B cell (primary cell): ENCODE data around the gene ARMS2. TPM values are rescaled to one million over a fixed set of nuclear protein-coding genes. Genes with fewer than 3 reads are reported as not detected.

Experiments
- ATAC-seq: fragments of 200-7000 bp; cut with Tn5 transposase; one replicate; pipeline ENCODE4 v1.10.0; 2021; ENCODE audit warnings: low read depth, mild to moderate bottlenecking, moderate number of reproducible peaks, moderate library complexity
- CTCF ChIA-PET: fragments of 350-600 bp; sonication (Branson Sonifier 250); formaldehyde crosslinking; loops from one replicate; lab custom pipeline; 2021; ENCODE audit warnings: antibody characterized with exemption, inconsistent platforms; lab: Charles Lee
- POLR2A ChIA-PET: fragments of 350-600 bp; sonication (Branson Sonifier 250); formaldehyde crosslinking; loops from one replicate; lab custom pipeline; 2021; ENCODE audit warnings: antibody characterized with exemption; lab: Charles Lee
- DNase-seq: peaks from one replicate; pipeline ENCODE4 v3.0.0; 2013
- H2AFZ ChIP-seq: 2 replicates; pipeline ENCODE4 v1.6.1; 2012; ENCODE audit warnings: mild to moderate bottlenecking, low read depth, low read length; ENCODE audit not compliant: insufficient read depth, poor library complexity, severe bottlenecking
- H3K27ac ChIP-seq, 2 donors: 1 replicate in 1 of 2; 2 replicates in 1 of 2; pipeline ENCODE4 v1.5.1; 2012 to 2013; ENCODE audit warnings: low read length in 2 of 2, mild to moderate bottlenecking in 2 of 2, moderate library complexity in 1 of 2
- H3K27me3 ChIP-seq, 4 experiments: fragments of 200-600 bp in 1 of 4; sonication (generic) in 1 of 4; replicated peaks in 1 of 4; 1 replicate in 2 of 4; 2 replicates in 2 of 4; pipeline versions ENCODE4 v1.6.1 to v1.7.0; 2013 to 2016; ENCODE audit warnings: low read length in 3 of 4, mild to moderate bottlenecking in 2 of 4, mixed read lengths in 1 of 4, moderate library complexity in 1 of 4; ENCODE audit not compliant: insufficient read depth in 4 of 4, control insufficient read depth in 3 of 4; ENCODE audit errors: control extremely low read depth in 1 of 4
- H3K36me3 ChIP-seq, 2 experiments: replicated peaks in 1 of 2; 1 replicate in 1 of 2; 2 replicates in 1 of 2; pipeline versions ENCODE4 v1.6.1 to v1.7.1; 2013; ENCODE audit warnings: low read length in 1 of 2; ENCODE audit not compliant: insufficient read depth in 2 of 2, control insufficient read depth in 1 of 2; ENCODE audit errors: control extremely low read depth in 1 of 2, extremely low read depth in 1 of 2
- H3K4me1 ChIP-seq, 2 donors: fragments of 200-600 bp in 1 of 2; sonication (generic) in 1 of 2; 1 replicate in 1 of 2; 2 replicates in 1 of 2; pipeline versions ENCODE4 v1.5.1 to v1.6.1; 2013 to 2017; ENCODE audit warnings: low read length in 2 of 2; ENCODE audit not compliant: control insufficient read depth in 2 of 2, insufficient read depth in 2 of 2
- H3K4me2 ChIP-seq: replicated peaks from 2 replicates; pipeline ENCODE3; 2012; ENCODE audit warnings: mild to moderate bottlenecking, low read depth, low read length; ENCODE audit not compliant: poor library complexity, severe bottlenecking
- H3K4me3 ChIP-seq, 5 experiments: fragments of 200-600 bp in 1 of 5; sonication (generic) in 1 of 5; 1 replicate in 3 of 5; 2 replicates in 2 of 5; pipeline versions ENCODE4 v1.5.1 to v1.7.0; 2011 to 2016; ENCODE audit warnings: low read length in 4 of 5, mild to moderate bottlenecking in 4 of 5, low read depth in 2 of 5, control low read depth in 1 of 5, moderate library complexity in 1 of 5; ENCODE audit not compliant: insufficient read depth in 1 of 5; ENCODE audit errors: control extremely low read depth in 1 of 5, extremely low read depth in 1 of 5
- H3K79me2 ChIP-seq: fragments of 200-600 bp; sonication (generic); one replicate; pipeline ENCODE4 v1.6.0; 2016; ENCODE audit warnings: low read length; ENCODE audit not compliant: control insufficient read depth, insufficient read depth
- H3K9ac ChIP-seq: fragments of 200-600 bp; sonication (generic); 2 replicates; pipeline ENCODE4 v1.6.1; 2017; ENCODE audit warnings: mild to moderate bottlenecking, low read length, moderate library complexity
- H3K9me3 ChIP-seq, 3 donors: one replicate each; pipeline versions ENCODE4 v1.6.1 to v1.7.1; 2013; ENCODE audit warnings: low read length in 2 of 3; ENCODE audit not compliant: control insufficient read depth in 2 of 3, insufficient read depth in 1 of 3; ENCODE audit errors: control extremely low read depth in 1 of 3
- H4K20me1 ChIP-seq: 2 replicates; pipeline ENCODE4 v1.6.0; 2012; ENCODE audit warnings: mild to moderate bottlenecking, low read length; ENCODE audit not compliant: insufficient read depth, control insufficient read depth, poor library complexity, severe bottlenecking
- H3K27ac Mint-ChIP-seq: one replicate; pipeline ENCODE4 v1.8.0; 2021; ENCODE audit warnings: mixed read lengths
- H3K27me3 Mint-ChIP-seq: one replicate; pipeline ENCODE4 v1.8.0; 2021; ENCODE audit warnings: mixed read lengths
- H3K4me1 Mint-ChIP-seq: one replicate; pipeline ENCODE4 v1.8.0; 2021; ENCODE audit warnings: mixed read lengths
- H3K4me3 Mint-ChIP-seq: one replicate; pipeline ENCODE4 v1.8.0; 2021; ENCODE audit warnings: mixed read lengths
- H3K9me3 Mint-ChIP-seq: one replicate; pipeline ENCODE4 v1.8.0; 2022; ENCODE audit warnings: mixed read lengths; ENCODE audit not compliant: insufficient read depth
- EZH2 ChIP-seq: IDR thresholded peaks from 2 replicates; pipeline ENCODE4 v1.6.1; 2012; ENCODE audit warnings: borderline replicate concordance, low read depth, mild to moderate bottlenecking, moderate library complexity, low read length; ENCODE audit not compliant: insufficient read depth, poor library complexity, severe bottlenecking
- WGBS: methylation state at CpG from one replicate; pipeline ENCODE4 v1.1.5; 2013; ENCODE audit warnings: missing lambda C conversion rate; ENCODE audit not compliant: insufficient coverage; 5-methylcytosine and 5-hydroxymethylcytosine counted together
- intact Hi-C: fragments of 100-400 bp; cut with micrococcal nuclease; formaldehyde crosslinking; loops from one replicate; pipeline ENCODE4 v1.10.0; 2022
- polyA plus RNA-seq: library from polyadenylated mRNA; depleted of rRNA; stranded (reverse); fragments of >200 nt; gene quantifications from 2 replicates; pipeline ENCODE4 v1.2.3, GENCODE V29; 2012
- total RNA-seq, 2 donors: library from RNA; stranded (reverse); fragments of 120-200 nt in 1 of 2; gene quantifications; 1 replicate in 1 of 2; 2 replicates in 1 of 2; pipeline versions ENCODE4 v1.2.3 to v1.2.4, GENCODE V29; 2013 to 2022
- TF ChIP-seq, protein P1 (sequence below): fragments of 200-600 bp; IDR thresholded peaks from one replicate; pipeline ENCODE4 v1.8.0; 2022; ENCODE audit warnings: antibody characterized with exemption, mild to moderate bottlenecking

ARMS2 gene
- total and polyA plus RNA-seq, 2 donors (not counting 1 experiment from before 2014, with no cell fraction given): not detected

DNA sequence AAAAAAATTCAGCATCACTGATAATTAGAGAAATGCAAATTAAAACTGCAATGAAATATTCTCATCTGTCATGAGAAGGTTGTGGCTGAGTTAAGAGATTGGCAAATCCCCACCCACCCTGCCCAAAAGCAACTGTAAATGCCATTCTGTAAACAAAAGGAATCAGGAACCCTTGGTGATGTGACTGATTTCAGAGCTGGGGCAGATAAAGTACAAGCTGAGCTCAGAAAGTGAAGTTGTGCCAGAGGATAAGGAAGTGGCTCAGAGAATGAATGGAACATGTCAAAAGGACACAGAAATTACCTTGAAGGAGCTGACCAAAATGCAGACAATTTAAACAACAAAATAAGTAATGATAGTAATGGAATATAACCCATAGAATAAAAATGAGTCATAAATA is 32.7 kb upstream of the ARMS2 start:
- H3K4me1 Mint-ChIP-seq: peaks cover 64% of the 10 kb centered on the region
- POLR2A ChIA-PET: no interaction called here
- no peak overlapping the region for H3K4me3 ChIP-seq

DNA sequence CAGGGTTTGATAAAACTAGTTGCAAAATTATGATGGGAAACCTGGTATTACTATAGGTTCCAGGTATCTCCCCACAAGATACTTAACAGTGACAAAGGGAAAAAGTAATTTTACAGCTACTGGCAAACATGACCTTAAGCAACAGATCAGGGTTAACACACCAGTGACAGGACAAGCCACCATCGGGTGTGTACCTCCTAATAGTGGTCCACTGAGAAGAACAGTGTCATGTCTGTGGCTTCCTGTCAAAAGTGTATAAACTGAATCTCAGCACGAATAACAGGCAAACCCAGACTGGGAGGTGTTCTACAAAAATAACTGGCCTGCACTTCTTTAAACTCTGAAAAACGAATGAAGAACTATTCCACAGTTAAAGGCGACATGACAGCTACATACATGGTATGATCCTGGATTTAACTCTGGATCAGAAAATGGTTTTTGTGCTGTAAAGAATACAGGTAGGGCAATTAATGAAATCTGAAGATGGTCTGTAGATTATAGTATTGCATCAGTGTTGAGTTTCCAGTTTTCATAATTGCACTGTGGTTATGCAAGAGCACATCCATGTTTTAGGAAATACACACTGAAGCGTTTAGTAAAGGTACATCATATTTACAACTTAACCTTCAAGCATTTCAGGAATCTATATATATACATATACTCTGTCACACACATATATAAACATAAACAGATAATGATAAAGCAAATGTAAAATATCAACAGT is 32.0 kb upstream of the ARMS2 start:
- H3K9ac ChIP-seq: no peak overlapping the region
- no peak overlapping the region for H3K4me3 ChIP-seq
- ChIA-PET CTCF (interaction anchor here (0.6 to 1.2 kb wide), 3 partner anchors 12 to 1485 kb away, joined by 3 to 5 read pairs (median 5); no protein-coding TSS in a partner anchor), POLR2A (no interaction called here)
- no peaks in the 10 kb centered on the region for H3K27me3 ChIP-seq
- 0% methylated on average over 2 of the region's 5 CpGs for WGBS
- Mint-ChIP-seq H3K4me3 (peak overlapping the region; percentile 47), H3K27ac (peak overlapping the region; percentile 78), H3K9me3 (no peaks in the 10 kb centered on the region), H3K4me1 (peaks cover 64% of the 10 kb centered on the region), H3K27me3 (no peaks in the 10 kb centered on the region)
- intact Hi-C loops: loop anchor here (5.0 kb wide), 1 partner anchor 45 kb away; no protein-coding TSS in a partner anchor
- DNase-seq (no peak), ATAC-seq (no peak)
- peaks cover 0 to 4% (median 3%) of the 10 kb centered on the region in 3 donors for H3K9me3 ChIP-seq
- no peak for TF ChIP-seq EZH2
- TF ChIP-seq, protein P1, sequence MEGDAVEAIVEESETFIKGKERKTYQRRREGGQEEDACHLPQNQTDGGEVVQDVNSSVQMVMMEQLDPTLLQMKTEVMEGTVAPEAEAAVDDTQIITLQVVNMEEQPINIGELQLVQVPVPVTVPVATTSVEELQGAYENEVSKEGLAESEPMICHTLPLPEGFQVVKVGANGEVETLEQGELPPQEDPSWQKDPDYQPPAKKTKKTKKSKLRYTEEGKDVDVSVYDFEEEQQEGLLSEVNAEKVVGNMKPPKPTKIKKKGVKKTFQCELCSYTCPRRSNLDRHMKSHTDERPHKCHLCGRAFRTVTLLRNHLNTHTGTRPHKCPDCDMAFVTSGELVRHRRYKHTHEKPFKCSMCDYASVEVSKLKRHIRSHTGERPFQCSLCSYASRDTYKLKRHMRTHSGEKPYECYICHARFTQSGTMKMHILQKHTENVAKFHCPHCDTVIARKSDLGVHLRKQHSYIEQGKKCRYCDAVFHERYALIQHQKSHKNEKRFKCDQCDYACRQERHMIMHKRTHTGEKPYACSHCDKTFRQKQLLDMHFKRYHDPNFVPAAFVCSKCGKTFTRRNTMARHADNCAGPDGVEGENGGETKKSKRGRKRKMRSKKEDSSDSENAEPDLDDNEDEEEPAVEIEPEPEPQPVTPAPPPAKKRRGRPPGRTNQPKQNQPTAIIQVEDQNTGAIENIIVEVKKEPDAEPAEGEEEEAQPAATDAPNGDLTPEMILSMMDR: no peak
- no peaks in the 10 kb centered on the region for H3K79me2 ChIP-seq
- H3K27ac ChIP-seq: peak overlapping the region in 1 of 2 donors; percentile 75
- no peaks in the 10 kb centered on the region for H4K20me1 ChIP-seq
- H3K4me2 ChIP-seq: peak overlapping the region; percentile 41
- H2AFZ ChIP-seq: no peak overlapping the region
- no peaks in the 10 kb centered on the region for H3K36me3 ChIP-seq
- H3K4me1 ChIP-seq: peaks cover 26 to 74% of the 10 kb centered on the region in 2 donors

More for the DNA sequence above, 32.7 kb upstream of the ARMS2 start:
- TF ChIP-seq, protein P1: no peak
- TF ChIP-seq EZH2: no peak
- no peaks in the 10 kb centered on the region for H4K20me1 ChIP-seq
- Mint-ChIP-seq H3K27me3 (no peaks in the 10 kb centered on the region), H3K9me3 (no peaks in the 10 kb centered on the region), H3K4me3 (no peak overlapping the region), H3K27ac (peak overlapping the region; percentile 39)
- H3K9ac ChIP-seq: no peak overlapping the region
- peak overlapping the region; percentile 41 for H3K4me2 ChIP-seq
- ATAC-seq (no peak), DNase-seq (no peak)
- peaks cover 0 to 5% (median 3%) of the 10 kb centered on the region in 3 donors for H3K9me3 ChIP-seq
- intact Hi-C loops: loop anchor here (5.0 kb wide), 1 partner anchor 44 kb away; no protein-coding TSS in a partner anchor
- no peak overlapping the region for H2AFZ ChIP-seq
- peak overlapping the region in 1 of 2 donors; percentile 75 for H3K27ac ChIP-seq
- CTCF ChIA-PET: interaction anchor here (1.1 to 1.2 kb wide), 2 partner anchors 13 to 123 kb away, joined by 5 read pairs; no protein-coding TSS in a partner anchor
- no peaks in the 10 kb centered on the region for H3K36me3 ChIP-seq
- H3K79me2 ChIP-seq: no peaks in the 10 kb centered on the region
- H3K4me1 ChIP-seq: peaks cover 31 to 74% of the 10 kb centered on the region in 2 donors
- H3K27me3 ChIP-seq: no peaks in the 10 kb centered on the region
